COLO668 (cell line): ENCODE measurements around the gene PLIN5.

Source experiments
- DNase-seq: peaks from one replicate; lab custom pipeline; 2025; ENCODE audit not compliant: unreplicated experiment; lab: John Stamatoyannopoulos, UW

The PLIN5 gene

DNA sequence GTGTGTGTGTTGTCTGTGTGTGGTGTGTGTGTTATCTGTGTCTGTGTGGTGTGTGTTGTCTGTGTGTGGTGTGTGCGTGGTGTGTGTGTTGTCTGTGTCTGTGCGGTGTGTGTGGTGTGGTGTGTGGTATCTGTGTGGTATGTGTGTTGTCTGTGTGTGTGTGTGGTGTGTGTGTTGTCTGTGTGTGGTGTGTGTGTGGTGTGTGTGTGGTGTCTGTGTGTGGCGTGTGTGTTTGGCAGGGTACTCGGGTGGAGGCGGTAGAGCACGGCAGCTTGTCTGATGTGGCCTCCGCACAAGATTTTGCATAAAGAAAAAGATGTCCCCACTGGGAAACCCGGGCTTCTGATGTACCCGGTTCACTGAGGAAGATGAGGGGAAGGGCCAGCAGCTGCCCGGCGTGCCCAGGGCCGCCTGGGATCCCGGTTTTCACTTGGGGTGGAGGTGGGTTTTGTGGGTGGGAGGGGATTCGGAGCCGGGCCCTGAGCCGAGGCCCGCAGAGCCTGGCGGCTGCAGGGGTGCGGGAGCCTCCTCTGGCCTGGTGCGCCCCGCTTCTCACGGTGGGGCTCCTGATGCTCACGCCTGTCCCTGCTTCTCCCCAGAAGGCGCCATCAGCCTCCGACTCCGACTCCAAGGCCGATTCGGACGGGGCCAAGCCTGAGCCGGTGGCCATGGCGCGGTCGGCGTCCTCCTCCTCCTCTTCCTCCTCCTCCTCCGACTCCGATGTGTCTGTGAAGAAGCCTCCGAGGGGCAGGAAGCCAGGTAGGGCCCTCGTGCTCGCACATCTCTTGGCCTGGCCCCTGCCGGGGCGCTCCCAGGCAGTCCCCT is 41.7 kb downstream of the PLIN5 start:
- DNase-seq: no peak

DNA sequence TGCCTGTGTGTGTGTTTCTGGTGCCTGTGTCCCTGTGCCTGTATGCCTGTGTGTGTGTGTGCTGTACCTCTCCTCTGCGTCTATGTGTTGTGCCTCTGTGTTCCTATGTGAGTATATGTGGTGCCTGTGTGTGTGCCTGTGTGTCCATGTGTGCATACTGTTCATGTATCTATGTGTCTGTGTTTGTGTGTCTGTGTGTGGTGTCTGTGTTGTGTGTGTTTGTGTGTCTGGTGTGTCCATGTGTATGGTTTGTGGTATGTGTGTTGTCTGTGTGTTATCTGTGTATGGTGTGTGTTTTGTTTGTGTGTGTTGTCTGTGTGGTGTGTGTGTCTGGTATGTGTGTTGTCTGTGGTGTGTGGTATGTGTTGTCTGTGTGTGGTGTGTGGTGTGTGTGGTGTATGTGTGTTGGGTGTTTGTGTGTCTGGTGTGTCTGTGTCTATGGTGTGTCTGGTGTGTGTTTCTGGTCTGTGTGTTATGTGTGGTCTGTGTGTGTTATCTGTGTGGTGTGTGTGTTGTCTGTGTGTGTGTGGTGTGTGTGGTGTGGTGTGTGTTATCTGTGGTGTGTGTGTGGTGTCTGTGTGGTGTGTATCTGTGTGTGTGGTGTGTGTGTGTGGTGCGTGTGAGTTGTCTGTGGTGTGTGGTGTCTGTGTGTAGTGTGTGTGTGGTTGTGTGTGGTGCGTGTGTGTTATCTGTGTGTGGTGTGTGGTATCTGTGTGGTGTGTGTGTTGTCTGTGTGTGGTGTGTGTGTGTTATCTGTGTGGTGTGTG is 42.5 kb downstream of the PLIN5 start:
- no peak for DNase-seq

DNA sequence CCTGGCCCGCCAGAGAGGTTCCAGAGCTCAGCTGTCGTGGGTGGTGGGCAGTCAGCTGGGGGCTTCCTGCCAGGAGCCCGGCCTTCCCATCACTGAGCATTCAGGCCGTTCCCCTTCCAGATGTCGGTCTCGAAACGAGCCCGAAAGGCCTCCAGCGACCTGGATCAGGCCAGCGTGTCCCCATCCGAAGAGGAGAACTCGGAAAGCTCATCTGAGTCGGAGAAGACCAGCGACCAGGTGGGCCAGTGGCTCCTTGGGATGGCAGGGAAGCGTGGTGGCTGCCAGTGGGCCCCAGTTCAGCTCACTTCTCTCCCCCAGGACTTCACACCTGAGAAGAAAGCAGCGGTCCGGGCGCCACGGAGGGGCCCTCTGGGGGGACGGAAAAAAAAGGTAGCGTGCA is 43.6 kb downstream of the PLIN5 start:
- DNase-seq: no peak

DNA sequence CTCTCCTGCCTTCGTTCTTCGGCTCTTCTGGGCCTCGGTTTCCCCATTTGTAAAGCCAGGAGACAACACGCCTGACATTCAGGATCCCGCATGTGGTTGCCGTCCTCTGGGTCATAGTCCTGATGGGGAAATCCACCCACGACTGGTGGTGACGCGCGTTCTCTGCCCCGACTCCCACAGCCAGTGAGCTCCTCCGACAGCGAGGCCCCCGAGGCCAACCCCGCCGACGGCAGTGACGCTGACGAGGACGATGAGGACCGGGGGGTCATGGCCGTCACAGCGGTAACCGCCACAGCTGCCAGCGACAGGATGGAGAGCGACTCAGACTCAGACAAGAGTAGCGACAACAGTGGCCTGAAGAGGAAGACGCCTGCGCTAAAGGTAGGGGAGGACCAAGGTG is 46.5 kb downstream of the PLIN5 start:
- DNase-seq: no peak

DNA sequence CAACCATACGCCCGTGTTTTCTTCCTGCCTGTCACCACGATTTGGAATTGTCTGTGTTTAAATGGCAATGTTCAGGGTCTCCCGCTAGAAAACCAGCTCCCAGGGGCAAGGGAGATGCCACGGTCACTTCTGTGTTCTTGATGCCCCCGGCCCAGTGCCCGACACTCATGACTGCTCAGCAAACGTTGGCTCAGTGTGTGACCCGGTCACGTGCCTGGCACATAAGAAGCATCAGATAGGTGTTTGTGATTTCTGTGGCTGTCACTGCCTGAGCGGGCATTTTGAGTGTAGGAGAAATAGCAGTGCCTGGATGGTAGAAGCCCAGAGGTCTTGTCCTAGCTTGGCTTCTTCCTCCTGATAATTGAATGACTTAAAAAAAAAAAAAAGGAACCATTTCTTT is 47.5 kb downstream of the PLIN5 start:
- no peak for DNase-seq

DNA sequence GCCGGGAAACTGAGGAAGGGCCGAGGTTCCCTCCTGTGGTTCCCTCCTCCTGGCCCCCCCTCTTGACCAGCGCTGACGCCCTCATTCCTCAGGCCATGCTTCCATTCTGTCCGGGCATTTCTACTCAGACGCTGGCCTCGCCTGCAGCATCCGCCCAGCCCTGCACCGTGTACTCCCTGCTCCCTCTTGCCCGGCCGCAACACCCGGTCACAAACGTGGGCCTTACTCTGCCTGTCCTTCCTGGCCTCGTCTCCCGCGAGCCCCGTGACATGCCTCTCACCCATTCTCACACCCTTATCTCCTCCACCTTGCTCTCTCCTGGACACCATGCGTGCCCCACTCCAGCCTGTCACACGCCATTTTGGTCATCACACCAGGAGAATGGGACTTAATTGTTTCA is 51.6 kb downstream of the PLIN5 start:
- DNase-seq: no peak

DNA sequence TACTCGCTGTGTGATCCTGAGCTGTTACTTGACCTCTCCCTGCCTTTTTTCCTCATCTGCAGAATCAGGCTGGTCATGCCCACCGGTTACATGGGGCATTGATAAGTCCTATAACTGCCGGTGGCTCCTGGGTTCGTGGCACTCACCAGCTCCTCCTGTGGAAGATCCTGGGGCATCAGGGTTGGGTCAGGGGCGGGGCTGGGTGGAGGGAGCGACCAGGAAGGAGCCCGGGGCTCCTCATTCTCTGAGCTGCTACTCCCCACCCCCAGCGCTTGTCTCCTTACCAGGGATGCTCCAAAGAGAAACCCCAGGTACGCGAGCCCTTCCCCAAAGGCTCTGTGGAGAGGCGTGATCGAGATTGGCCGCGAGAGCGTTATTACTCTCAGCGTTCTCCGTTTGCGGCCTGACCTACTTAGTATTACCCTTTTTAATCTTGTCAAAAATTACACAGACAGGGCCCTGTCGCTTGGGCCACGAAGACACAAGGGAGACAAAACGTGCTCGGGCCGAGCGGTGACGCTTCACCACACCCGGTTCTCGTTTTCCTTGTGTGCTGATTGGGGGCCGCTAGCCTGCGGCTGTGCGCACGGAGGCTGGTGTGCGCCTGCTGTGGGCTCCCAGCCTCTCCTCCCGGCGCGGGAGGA is 52.2 kb downstream of the PLIN5 start:
- no peak for DNase-seq

DNA sequence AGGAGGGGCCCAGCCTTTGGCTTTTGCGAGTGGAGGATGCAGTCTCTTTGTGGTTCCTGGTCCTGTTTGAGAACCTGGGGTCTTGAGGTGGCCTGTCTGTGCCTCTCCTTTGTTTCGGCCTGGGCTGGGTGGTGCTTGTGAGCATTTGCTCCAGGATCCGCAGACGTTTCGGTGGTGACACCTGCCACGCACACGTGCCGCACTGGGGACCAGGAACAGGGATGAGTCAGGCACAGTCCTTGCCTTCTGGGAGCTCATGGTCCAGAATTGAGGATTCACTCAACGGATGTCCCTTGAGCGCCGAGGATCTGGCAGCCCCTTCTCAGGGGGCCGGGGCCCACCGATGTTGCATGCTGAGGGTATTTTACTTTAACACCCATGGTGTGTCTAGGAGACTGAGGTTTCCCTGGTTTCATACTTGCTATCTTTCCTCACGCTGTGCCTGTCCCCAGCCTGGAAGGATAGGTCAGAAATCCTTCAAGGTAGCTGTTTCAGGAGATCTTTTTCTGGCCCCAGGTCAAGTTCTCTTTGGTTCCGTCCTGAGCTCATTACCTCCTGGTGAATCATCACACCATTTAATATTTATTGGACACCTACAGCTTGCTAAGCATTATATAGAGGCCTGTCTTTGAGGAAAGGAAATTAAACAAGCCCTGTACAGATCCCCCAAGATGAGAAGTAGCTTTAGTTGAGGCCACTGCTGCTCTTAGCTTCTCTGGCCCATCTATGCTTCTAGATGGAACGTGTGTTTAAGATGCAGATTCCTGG is 57.8 kb downstream of the PLIN5 start:
- no peak for DNase-seq

DNA sequence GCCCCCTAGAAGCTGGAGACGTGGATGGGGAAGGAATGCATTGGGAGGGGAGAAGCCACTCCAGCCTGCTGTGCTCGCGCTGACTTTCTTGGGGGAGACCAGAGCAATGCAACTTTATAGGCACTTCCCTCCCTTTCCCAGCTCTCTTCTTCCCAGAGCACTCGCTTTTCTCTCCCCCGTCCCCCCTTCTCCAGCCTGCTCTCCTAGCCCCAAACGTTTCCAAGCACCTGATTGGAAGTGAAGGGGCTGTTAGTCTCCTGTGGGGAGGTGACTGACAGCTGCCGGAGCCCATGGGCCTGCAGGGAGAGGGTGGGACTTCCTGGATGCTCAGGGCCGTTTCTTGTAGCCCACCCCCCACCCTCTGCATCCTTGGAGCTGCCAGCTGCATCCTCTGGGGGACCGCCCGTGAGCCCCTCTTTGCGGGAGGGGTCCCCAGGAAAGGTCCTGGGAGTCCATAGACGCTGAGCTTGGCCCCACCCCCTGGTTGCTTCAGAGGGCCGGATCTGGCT is 60.5 kb downstream of the PLIN5 start:
- DNase-seq: no peak

DNA sequence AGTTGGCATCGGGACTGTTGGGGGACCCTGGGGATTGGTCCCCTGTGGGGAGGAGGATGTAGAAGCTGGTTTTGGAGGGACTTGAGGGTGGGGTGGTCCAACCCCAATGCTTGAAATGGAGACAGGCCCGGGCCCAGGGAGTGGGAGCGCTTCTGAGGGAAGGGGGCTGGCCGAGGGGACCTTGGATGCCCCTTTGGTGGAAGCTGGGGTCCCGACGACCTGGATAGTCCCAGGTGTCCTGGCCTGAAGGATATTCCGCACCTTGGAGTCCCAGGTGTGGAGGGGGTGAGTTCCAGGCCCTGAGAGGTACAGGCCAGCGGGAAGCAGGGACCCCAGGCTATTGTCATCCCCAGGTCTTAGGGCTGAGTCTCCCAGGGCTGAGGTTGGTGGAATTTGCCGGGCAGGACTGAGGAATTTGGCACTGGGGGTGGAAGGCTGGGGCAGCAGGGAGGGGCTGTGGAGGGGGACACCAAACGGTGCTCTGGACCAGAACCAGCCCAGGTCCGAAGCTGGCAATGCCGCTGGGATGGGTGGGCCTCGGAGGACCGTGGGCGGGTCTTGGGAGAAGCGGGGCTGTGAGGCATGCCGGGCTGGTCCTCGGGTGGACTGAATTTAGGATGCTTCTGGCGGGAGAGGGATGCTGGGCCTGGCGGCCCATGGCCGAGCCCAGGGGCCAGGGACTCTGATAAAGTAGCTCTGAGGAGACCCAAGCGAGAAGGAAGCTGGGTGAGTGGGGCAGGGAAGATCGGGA is 61.1 kb downstream of the PLIN5 start:
- no peak for DNase-seq

DNA sequence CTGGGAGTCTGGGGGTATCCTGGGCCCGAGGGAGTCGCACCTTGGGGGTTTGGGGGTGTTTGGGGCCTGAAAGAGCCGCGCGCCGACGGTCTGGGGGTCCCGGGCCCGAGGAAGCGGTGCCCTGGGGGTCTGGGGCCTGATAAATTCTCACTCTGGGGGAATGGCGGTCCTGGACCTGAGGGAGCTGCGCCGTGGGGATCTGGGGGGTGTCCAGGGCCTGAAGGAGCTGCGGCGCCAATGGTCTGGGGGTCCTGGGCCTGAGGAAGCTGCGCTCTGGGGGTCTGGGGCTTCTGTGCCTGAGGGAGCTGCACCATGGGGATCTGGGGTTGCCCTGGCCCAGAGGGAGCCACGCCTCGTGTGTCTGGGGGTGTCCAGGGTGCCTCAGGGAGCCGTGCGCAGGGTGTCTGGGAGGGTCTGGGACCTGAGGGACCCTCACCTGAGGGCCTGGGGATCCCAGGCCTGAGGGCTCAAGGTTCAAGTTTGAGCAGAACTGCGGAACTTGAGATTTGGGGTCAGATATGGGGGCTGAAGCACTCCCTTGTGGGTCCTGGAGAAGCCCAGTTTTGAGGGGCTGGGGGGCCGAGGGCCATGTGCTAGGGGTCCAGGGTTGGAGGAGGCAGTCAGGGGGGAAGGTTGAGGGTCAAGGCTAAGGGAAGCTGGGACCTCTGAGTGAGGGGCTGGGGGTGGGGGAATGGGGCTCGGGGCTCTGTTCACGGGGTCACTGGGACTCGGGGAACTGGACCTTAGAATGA is 61.8 kb downstream of the PLIN5 start:
- no peak for DNase-seq
